GM12878 (cell line): ENCODE data around the gene SHISA9. TPM values are rescaled to one million over a fixed set of nuclear protein-coding genes. Genes with fewer than 3 reads are reported as not detected.

Experiments
- ATAC-seq: fragments of 200-7000 bp; cut with Tn5 transposase; 3 replicates; pipeline ENCODE4 v1.9.1; 2020; ENCODE audit warnings: mild to moderate bottlenecking, moderate library complexity
- BruUV-seq: library from RNA; stranded (reverse); fragments of 400-500 nt; replicated peaks from 2 replicates; lab custom pipeline; 2021; lab: Mats Ljungman, UMichigan
- CTCF ChIA-PET: fragments of 300-600 bp; sonication (Branson Sonifier 250); formaldehyde crosslinking; extraction: SDS; loops from one replicate; lab custom pipeline; 2021; ENCODE audit warnings: inconsistent platforms; lab: Yijun Ruan, JAX
- POLR2A ChIA-PET: fragments of 350-600 bp; formaldehyde crosslinking; extraction: SDS; loops from one replicate; lab custom pipeline; 2021; ENCODE audit warnings: inconsistent platforms; lab: Charles Lee
- RAD21 ChIA-PET: fragments of 300-600 bp; sonication (Branson Sonifier 250); formaldehyde crosslinking; loops from one replicate; lab custom pipeline; 2023; ENCODE audit warnings: antibody characterized with exemption; ENCODE audit not compliant: unreplicated experiment; lab: Charles Lee
- SMC1A ChIA-PET: fragments of 300-600 bp; sonication (Branson Sonifier 250); formaldehyde crosslinking; loops from one replicate; lab custom pipeline; 2023; ENCODE audit not compliant: unreplicated experiment, uncharacterized antibody; lab: Charles Lee
- DNase-seq: peaks from one replicate; pipeline ENCODE4 v3.0.0-alpha.2; 2011; ENCODE audit warnings: low read depth, low spot score
- FAIRE-seq: peaks from 3 replicates; lab custom pipeline; 2011; peaks lifted over from hg19 to GRCh38; lab: Jason Lieb, UNC
- H2AFZ ChIP-seq: 2 replicates; pipeline ENCODE4 v1.6.0; 2011; ENCODE audit warnings: low read depth, low read length, control low read depth; ENCODE audit not compliant: control insufficient read depth
- H3K27ac ChIP-seq: 2 replicates; pipeline ENCODE4 v1.5.1; 2011; ENCODE audit warnings: control low read depth; ENCODE audit not compliant: control insufficient read depth, insufficient read depth
- H3K27me3 ChIP-seq, 2 experiments: replicated peaks in 1 of 2; 2 replicates each; pipeline versions ENCODE4 v1.6.0 to v1.6.1; 2011; ENCODE audit warnings: low read length in 1 of 2; ENCODE audit not compliant: control insufficient read depth in 2 of 2, insufficient read depth in 2 of 2
- H3K36me3 ChIP-seq, 2 experiments: 2 replicates each; pipeline ENCODE4 v1.5.1; 2011; ENCODE audit warnings: low read length in 1 of 2; ENCODE audit not compliant: control insufficient read depth in 2 of 2, insufficient read depth in 2 of 2
- H3K4me1 ChIP-seq: 2 replicates; pipeline ENCODE4 v1.6.1; 2011; ENCODE audit warnings: mild to moderate bottlenecking, low read length, moderate library complexity, mixed read lengths; ENCODE audit not compliant: control insufficient read depth, insufficient read depth
- H3K4me2 ChIP-seq: 2 replicates; pipeline ENCODE4 v1.6.0; 2011; ENCODE audit warnings: control low read depth; ENCODE audit not compliant: control insufficient read depth, insufficient read depth
- H3K4me3 ChIP-seq: fragments of 200-600 bp; sonication (generic); 2 replicates; pipeline ENCODE4 v1.5.1; 2016
- H3K79me2 ChIP-seq: 2 replicates; pipeline ENCODE4 v1.6.0; 2011; ENCODE audit warnings: low read length; ENCODE audit not compliant: control insufficient read depth, insufficient read depth
- H3K9ac ChIP-seq: 2 replicates; pipeline ENCODE4 v1.8.0; 2011; ENCODE audit warnings: low read length, control low read depth, mixed read lengths; ENCODE audit not compliant: control insufficient read depth, insufficient read depth
- H3K9me3 ChIP-seq: replicated peaks from 3 replicates; pipeline ENCODE4 v1.5.1; 2011; ENCODE audit warnings: mild to moderate bottlenecking, low read length; ENCODE audit not compliant: control insufficient read depth, insufficient read depth
- H4K20me1 ChIP-seq: 2 replicates; pipeline ENCODE4 v1.6.0; 2011; ENCODE audit not compliant: control insufficient read depth, insufficient read depth
- ASH2L ChIP-seq: fragments of 300-600, 200-600 bp; sonication (generic); IDR thresholded peaks from 2 replicates; pipeline ENCODE4 v1.6.1; 2017; ENCODE audit warnings: low read depth, mild to moderate bottlenecking, borderline replicate concordance
- CREB1 ChIP-seq: IDR thresholded peaks from 2 replicates; pipeline ENCODE4 v1.6.1; 2012; ENCODE audit warnings: low read depth, mild to moderate bottlenecking, inconsistent platforms
- CREM ChIP-seq: IDR thresholded peaks from 2 replicates; pipeline ENCODE4 v1.6.1; 2014; ENCODE audit warnings: antibody characterized with exemption, low read depth
- EZH2 ChIP-seq: IDR thresholded peaks from 2 replicates; pipeline ENCODE4 v1.6.1; 2012; ENCODE audit warnings: low read depth, mild to moderate bottlenecking, control low read depth, inconsistent platforms, low read length, borderline replicate concordance; ENCODE audit not compliant: control insufficient read depth
- FOXM1 ChIP-seq: IDR thresholded peaks from 2 replicates; pipeline ENCODE4 v1.6.1; 2012; ENCODE audit warnings: low read depth, mild to moderate bottlenecking, inconsistent platforms, low read length, moderate library complexity
- GABPA ChIP-seq: IDR thresholded peaks from 2 replicates; pipeline ENCODE4 v1.6.1; 2014; ENCODE audit warnings: antibody characterized with exemption, low read depth, mild to moderate bottlenecking, inconsistent platforms
- JUNB ChIP-seq: IDR thresholded peaks from 2 replicates; pipeline ENCODE4 v1.6.1; 2016; ENCODE audit warnings: antibody characterized with exemption, mild to moderate bottlenecking
- NBN ChIP-seq: fragments of 450-650 bp; IDR thresholded peaks from 2 replicates; pipeline ENCODE4 v1.6.1; 2016
- NRF1 ChIP-seq: conservative IDR thresholded peaks from 2 replicates; pipeline ENCODE4 v1.6.1; 2011; ENCODE audit warnings: mild to moderate bottlenecking, low read depth, low read length, improper control_type of control experiment
- PAX5 ChIP-seq: IDR thresholded peaks from 2 replicates; pipeline ENCODE4 v1.6.1; 2011; ENCODE audit warnings: low read depth, low read length, borderline replicate concordance
- RAD21 ChIP-seq: IDR thresholded peaks from 2 replicates; pipeline ENCODE4 v1.6.1; 2011; ENCODE audit warnings: mild to moderate bottlenecking, low read depth, low read length, moderate library complexity; ENCODE audit not compliant: insufficient read depth
- RCOR1 ChIP-seq: conservative IDR thresholded peaks from 2 replicates; pipeline ENCODE4 v1.6.1; 2012; ENCODE audit warnings: low read depth, low read length, improper control_type of control experiment
- RFX5 ChIP-seq: IDR thresholded peaks from 2 replicates; pipeline ENCODE4 v1.6.1; 2011; ENCODE audit warnings: low read depth, low read length, improper control_type of control experiment
- SPI1 ChIP-seq: IDR thresholded peaks from 2 replicates; pipeline ENCODE4 v1.6.1; 2011; ENCODE audit warnings: low read depth, mild to moderate bottlenecking, low read length, moderate library complexity, borderline replicate concordance; ENCODE audit not compliant: insufficient read depth
- ZNF24 ChIP-seq: fragments of 450-650 bp; IDR thresholded peaks from 2 replicates; pipeline ENCODE4 v1.6.1; 2017; ENCODE audit warnings: antibody characterized with exemption, mild to moderate bottlenecking
- WGBS: methylation state at CpG from one replicate; pipeline ENCODE4 v1.1.6; 2016; ENCODE audit warnings: low lambda C conversion rate; ENCODE audit not compliant: insufficient replicate concordance, insufficient coverage; ENCODE audit errors: missing lambda C conversion rate; 5-methylcytosine and 5-hydroxymethylcytosine counted together
- in situ Hi-C: fragments of 300-500 bp; cut with MboI; formaldehyde crosslinking; loops from 9 replicates; pipeline ENCODE4 v1.14.3; 2018; ENCODE audit warnings: mixed read lengths
- intact Hi-C: fragments of 100-400 bp; cut with micrococcal nuclease; formaldehyde crosslinking; loops from one replicate; pipeline ENCODE4 v1.14.2; 2022; ENCODE audit not compliant: unreplicated experiment
- polyA plus RNA-seq, 11 experiments: library from polyadenylated mRNA; depleted of rRNA in 4 of 11; unstranded in 6 of 11; stranded (reverse) in 5 of 11; fragments of >200 nt; fragmentation: Nextera tagmentation in 4 of 11; fragmentation: Illumina TruSeq in 1 of 11; extraction: Ambion mirVana in 4 of 11; extraction: Trizol in 1 of 11; gene quantifications; 1 replicate in 1 of 11; 2 replicates in 10 of 11; pipeline versions ENCODE4 v1.2.1 to v1.2.3, GENCODE V29; 2011 to 2016; ENCODE audit warnings: inconsistent platforms in 2 of 11, missing spikeins in 2 of 11, low read depth in 1 of 11
- total RNA-seq, 4 experiments: library from RNA; depleted of rRNA in 3 of 4; stranded (reverse); fragments of >200 nt in 3 of 4; fragmentation: Illumina TruSeq in 1 of 4; extraction: Trizol in 1 of 4; gene quantifications; 2 replicates each; pipeline versions ENCODE4 v1.2.1 to v1.2.3, GENCODE V29; 2013 to 2021
- TF ChIP-seq, protein P1 (sequence below): fragments of 150-350 bp; IDR thresholded peaks from 2 replicates; pipeline ENCODE4 v1.6.1; 2014; ENCODE audit warnings: mild to moderate bottlenecking, low read depth, low read length

SHISA9 gene
- total and polyA plus RNA-seq, 10 of the 15 experiments (the other 5 are each of a cell fraction or from before 2014, with no cell fraction given): 0.03 to 25.5 (median 0.07) TPM

DNA sequence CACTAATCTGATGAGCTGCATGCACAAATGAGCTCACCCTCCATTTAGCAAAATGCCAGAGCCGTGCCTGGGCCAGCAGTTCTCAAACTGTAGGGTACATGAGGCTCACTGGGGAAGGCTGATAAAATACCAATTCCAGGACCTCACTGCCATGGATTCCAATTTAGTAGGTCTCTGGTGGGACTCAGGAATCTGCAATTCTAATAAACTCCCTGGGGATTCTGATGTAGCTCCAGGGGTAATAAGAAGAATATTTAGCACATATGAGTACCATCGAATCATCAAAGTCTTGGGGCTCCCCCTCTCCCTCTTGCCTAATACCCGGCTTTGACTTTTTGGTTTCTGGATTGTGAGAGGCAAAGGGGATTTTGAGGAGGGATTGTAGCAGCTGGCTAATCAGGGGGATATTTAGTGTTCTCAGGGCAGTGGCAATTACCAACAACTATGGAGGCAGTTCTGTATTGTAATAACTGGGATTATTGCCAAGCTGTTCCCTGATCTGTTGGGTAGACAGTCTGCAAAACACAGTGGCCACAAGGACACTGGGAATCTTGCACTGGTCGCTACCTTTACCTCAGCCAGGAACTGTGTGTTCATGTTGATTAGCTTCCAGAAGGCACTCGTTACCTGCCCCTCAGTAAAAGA is 140.4 kb downstream of the SHISA9 start:
- H3K9me3 ChIP-seq: no peaks in the 10 kb centered on the region
- BruUV-seq: no TSS peak
- in situ Hi-C loops (no loop called here), intact Hi-C loops (no loop called here)
- H3K79me2 ChIP-seq: no peaks in the 10 kb centered on the region
- TF ChIP-seq RAD21 (no peak), EZH2 (no peak), ZNF24 (no peak), JUNB (no peak), NBN (no peak)
- H4K20me1 ChIP-seq: no peaks in the 10 kb centered on the region
- 1% methylated on average over 5 of the region's 5 CpGs for WGBS
- ChIA-PET CTCF (interaction anchor here (1.3 to 2.6 kb wide), 2 partner anchors 8 to 11 kb away, joined by 4 to 6 read pairs; no protein-coding TSS in a partner anchor), POLR2A (no interaction called here), SMC1A (interaction anchor here (1.1 to 2.2 kb wide), 2 partner anchors 15 to 380 kb away, joined by 3 to 5 read pairs; no protein-coding TSS in a partner anchor), RAD21 (interaction anchor here (0.9 kb wide), 1 partner anchor 168 kb away, joined by 3 read pairs; no protein-coding TSS in a partner anchor)
- DNase-seq: no peak
- no peak overlapping the region for H3K9ac ChIP-seq
- no peak overlapping the region for H2AFZ ChIP-seq
- H3K27me3 ChIP-seq: no peaks in the 10 kb centered on the region; a peak in 1 of 4 replicates
- ATAC-seq: no peak
- no peaks in the 10 kb centered on the region for H3K4me1 ChIP-seq
- H3K36me3 ChIP-seq: no peaks in the 10 kb centered on the region
- no peak overlapping the region for H3K4me3 ChIP-seq
- H3K27ac ChIP-seq: no peak overlapping the region
- no peak for FAIRE-seq
- H3K4me2 ChIP-seq: no peak overlapping the region

DNA sequence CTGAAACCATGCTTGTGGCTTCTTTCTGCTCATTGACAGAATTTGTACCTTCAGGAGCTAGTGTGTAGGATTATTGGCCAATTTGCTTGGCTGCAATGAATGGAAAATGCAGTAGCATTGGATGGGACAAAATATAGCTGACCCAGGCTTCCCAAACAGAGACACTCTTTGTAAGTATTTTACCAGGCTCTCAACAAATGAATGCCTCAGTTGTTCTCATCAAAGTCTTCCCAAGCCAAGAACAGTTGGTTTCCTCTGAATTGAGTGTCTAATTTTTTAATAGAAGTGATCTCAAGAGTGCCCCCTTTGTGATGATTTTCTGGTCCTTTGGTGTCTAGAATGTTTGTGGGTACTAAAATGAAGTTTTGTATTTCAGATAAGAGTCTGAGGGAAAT is 140.9 kb downstream of the SHISA9 start:
- ChIA-PET POLR2A (no interaction called here), CTCF (interaction anchor here (1.3 to 2.6 kb wide), 2 partner anchors 9 to 12 kb away, joined by 4 to 6 read pairs; no protein-coding TSS in a partner anchor), SMC1A (interaction anchor here (1.1 kb wide), 1 partner anchor 380 kb away, joined by 3 read pairs; no protein-coding TSS in a partner anchor), RAD21 (interaction anchor here (0.9 kb wide), 1 partner anchor 168 kb away, joined by 3 read pairs; no protein-coding TSS in a partner anchor)
- Histone ChIP-seq H2AFZ (no peak overlapping the region), H4K20me1 (no peaks in the 10 kb centered on the region), H3K4me3 (no peak overlapping the region), H3K9me3 (no peaks in the 10 kb centered on the region), H3K9ac (no peak overlapping the region), H3K79me2 (no peaks in the 10 kb centered on the region), H3K4me1 (no peaks in the 10 kb centered on the region), H3K4me2 (no peak overlapping the region), H3K36me3 (no peaks in the 10 kb centered on the region), H3K27ac (no peak overlapping the region), H3K27me3 (no peaks in the 10 kb centered on the region; a peak in 1 of 4 replicates)
- in situ Hi-C loops: no loop called here
- BruUV-seq: no TSS peak
- ATAC-seq (no peak), DNase-seq (no peak), FAIRE-seq (no peak)
- intact Hi-C loops: no loop called here
- TF ChIP-seq GABPA: no peak
- no peak for TF ChIP-seq RFX5
- TF ChIP-seq RCOR1: no peak
- TF ChIP-seq FOXM1: no peak
- TF ChIP-seq NRF1: no peak
- no peak for TF ChIP-seq CREB1
- no peak for TF ChIP-seq CREM
- TF ChIP-seq PAX5: no peak
- TF ChIP-seq ASH2L: no peak
- TF ChIP-seq, protein P1, sequence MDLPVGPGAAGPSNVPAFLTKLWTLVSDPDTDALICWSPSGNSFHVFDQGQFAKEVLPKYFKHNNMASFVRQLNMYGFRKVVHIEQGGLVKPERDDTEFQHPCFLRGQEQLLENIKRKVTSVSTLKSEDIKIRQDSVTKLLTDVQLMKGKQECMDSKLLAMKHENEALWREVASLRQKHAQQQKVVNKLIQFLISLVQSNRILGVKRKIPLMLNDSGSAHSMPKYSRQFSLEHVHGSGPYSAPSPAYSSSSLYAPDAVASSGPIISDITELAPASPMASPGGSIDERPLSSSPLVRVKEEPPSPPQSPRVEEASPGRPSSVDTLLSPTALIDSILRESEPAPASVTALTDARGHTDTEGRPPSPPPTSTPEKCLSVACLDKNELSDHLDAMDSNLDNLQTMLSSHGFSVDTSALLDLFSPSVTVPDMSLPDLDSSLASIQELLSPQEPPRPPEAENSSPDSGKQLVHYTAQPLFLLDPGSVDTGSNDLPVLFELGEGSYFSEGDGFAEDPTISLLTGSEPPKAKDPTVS: no peak
- TF ChIP-seq SPI1: no peak
